Endothelial cell of hepatic sinusoid (primary cell): ENCODE results near the gene NKIRAS2.

Experiments
- in situ Hi-C: cut with HindIII; loops from 2 replicates; pipeline ENCODE4 v1.10.0; 2017; ENCODE audit warnings: low sequenced_read_pairs

The NKIRAS2 gene

DNA sequence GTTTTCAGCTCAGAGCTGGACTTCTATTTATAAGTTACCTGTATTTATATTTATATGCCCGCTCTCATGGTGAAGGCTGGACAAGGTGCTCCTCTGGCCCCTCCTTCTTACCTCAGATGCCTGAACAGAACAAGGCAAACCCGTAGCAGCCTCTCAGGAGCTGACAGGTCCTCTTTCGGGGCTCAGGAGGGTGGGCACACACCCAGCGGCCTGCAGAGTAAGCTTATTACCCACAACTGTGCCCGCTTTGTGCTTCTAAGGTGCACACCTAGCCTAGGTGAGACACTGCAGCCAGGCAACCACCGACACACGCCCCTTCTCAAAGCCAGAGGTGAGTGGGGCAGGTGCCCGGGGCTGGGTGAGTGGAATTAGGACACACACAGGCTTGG lies 5.3 kb downstream of the NKIRAS2 start:
- in situ Hi-C loops: loop anchor here (5.0 kb wide), 1 partner anchor 68 kb away; no protein-coding TSS in a partner anchor

DNA sequence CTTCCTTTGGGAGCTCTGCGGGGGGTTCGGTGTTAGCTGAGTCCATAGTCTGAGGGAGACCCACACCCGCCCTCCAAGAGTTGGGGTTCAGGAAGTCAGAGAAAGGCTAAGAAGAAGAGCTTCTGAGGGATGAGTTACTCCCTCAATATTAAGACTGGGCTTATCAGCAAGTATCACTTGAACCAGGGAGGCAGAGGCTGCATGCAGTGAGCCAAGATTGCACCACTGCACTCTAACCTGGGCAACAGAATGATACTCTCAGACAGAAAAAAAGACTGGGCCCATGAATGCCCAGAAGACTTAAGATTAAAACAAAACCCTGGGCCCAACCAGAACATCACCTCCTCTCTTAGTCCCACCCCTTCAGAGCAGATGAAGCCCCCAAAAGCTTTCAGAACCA lies 6.0 kb downstream of the NKIRAS2 start:
- in situ Hi-C loops: loop anchor here (5.0 kb wide), 1 partner anchor 69 kb away; no protein-coding TSS in a partner anchor

DNA sequence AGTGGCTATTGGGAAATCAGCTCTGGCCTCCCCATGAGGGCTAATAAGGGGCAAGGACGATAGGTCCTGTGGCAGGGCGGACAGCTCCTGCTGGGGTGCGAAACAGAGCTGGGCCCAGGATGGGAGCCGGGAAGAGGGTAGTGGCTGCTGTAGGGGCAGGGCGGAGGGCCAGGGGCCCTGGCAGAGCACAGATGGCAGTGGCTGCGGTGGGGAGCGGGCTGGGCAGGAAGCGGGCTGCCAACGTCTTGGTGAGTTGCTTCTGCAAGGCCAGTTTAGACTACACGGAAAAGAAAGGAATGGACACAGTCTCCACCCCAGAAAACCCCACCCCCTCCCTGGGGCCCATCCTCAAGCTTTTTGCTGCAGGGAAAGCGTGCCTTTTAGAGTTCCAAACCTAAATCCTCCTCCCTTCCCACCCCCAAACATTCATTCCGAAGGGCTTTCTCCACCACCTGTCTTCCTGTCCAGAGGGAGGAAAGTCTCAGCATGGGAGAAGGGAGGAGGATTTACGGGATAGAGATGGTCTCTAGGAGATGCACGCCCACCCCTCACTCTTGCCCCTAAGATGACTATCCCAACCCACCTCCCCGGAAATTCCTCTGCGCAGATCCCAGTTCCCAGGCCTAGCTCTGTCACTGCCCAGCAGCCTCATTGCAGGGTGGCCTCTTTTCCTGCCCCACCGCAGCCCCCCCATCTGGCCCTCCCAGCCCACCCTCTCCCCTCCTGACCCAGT lies 7.1 kb downstream of the NKIRAS2 start:
- in situ Hi-C loops: loop anchor here (5.0 kb wide), 1 partner anchor 70 kb away; no protein-coding TSS in a partner anchor

DNA sequence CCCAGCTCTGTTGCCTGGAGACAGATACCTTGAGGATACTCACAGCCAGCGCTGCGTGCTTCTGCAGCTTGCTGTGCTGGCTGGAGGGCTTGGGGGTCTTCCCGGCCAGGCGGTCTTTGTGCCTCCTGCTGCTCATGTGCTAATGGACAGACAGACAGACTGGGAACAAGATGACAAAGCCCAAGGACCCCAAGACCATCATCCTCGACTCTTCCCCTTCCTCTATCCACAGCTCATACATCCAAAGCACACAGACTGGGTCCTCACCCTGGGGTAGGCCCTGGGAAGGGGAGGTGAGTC lies 7.7 kb downstream of the NKIRAS2 start:
- in situ Hi-C loops: loop anchor here (5.0 kb wide), 1 partner anchor 70 kb away; no protein-coding TSS in a partner anchor

DNA sequence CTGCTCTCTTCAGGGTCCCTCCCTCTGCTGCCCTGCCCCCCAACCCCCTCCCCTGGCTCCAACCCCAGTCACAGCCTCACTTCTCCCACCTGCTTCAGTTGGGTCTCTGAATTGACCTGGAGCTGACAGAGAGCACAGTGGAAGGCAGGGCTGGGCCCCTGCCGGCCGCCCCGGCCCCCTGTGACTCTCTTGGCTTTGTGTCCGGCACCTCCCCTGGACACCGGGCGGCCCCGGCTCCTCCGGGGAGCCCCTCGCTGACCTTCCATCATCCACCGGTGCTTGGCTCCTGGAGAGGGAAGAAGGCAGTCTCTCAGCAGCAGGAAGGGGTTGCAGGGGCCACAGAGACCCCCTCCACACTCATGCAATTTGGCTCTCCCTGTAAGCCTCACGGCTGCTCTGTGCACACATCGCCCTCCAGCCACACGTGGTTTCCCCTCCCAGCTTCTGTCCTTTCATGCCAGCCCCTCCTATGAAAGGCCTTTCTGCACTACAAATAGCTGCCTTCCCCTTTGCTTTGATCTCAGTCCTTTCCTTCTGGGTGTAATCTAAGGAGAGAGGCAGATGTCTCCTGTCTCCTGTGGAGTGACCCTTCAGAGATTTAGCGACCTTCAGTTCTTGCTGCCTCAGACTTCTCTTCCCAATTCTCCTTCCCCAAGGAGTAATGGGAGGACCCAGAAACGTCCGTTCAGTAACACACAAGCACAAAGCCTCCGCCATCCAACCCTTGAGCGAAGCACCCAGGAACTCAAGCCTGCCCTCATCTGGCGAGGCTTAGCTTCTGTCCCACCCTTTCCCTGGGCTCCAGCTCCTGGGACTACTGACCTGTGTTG lies 8.3 kb downstream of the NKIRAS2 start:
- in situ Hi-C loops: loop anchor here (5.0 kb wide), 1 partner anchor 71 kb away; no protein-coding TSS in a partner anchor

DNA sequence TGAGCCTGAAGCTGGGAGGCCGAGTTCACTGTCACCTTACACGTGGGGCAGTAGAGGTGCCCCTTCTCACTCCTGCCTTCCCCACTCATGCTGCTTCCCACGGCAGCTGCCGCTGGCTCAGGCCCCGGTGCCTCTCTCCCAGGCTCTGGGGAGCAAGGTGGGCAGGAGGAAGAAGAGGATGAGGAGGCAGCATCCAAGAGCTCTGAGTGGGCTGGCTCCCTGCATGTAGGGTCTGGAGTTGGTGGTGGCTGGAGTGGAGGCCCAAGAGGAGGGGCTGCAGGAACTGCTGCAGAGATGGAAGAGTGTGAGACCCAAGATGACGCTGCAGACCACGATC lies 8.9 kb downstream of the NKIRAS2 start:
- in situ Hi-C loops: loop anchor here (5.0 kb wide), 1 partner anchor 71 kb away; no protein-coding TSS in a partner anchor

DNA sequence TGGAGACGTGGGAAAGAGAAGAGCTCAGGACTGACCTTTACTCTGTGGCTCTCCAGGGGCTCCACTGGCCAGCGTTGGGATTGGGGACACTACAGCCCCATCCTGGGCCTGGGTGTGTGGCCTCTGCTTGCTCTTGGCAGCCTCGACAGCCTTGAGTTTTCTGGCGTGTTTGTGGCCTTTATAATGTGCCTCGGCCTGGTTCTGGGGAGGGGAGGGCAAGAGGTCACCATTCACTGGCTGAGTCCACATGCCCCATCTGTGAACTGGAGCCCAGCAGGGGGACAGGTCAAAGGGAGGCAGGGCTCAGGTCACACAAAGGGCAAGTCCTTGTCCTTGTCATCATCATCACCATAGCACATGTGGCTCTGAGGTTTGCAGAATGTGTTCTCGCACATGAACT lies 11.7 kb downstream of the NKIRAS2 start:
- in situ Hi-C loops: no loop called here

DNA sequence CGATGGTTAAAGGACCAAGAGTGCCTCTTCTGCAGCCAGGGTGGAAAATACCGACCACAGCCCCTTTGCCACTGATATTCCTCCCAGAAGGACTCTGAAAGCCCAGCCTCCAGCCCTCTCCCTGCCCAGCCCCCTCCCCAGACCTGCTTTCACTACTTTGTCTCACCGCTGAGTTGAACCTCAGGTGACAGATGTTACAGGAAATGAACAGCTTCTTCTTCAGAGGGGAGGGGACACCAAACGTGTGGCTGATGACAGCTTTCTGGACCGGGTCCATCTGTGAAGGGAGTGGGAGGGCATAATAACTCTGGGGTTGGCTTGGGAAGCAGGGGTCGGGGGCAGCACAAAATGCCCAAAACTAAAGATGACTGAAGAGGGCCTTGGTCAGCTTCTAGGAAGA lies 14.2 kb downstream of the NKIRAS2 start:
- in situ Hi-C loops: no loop called here

DNA sequence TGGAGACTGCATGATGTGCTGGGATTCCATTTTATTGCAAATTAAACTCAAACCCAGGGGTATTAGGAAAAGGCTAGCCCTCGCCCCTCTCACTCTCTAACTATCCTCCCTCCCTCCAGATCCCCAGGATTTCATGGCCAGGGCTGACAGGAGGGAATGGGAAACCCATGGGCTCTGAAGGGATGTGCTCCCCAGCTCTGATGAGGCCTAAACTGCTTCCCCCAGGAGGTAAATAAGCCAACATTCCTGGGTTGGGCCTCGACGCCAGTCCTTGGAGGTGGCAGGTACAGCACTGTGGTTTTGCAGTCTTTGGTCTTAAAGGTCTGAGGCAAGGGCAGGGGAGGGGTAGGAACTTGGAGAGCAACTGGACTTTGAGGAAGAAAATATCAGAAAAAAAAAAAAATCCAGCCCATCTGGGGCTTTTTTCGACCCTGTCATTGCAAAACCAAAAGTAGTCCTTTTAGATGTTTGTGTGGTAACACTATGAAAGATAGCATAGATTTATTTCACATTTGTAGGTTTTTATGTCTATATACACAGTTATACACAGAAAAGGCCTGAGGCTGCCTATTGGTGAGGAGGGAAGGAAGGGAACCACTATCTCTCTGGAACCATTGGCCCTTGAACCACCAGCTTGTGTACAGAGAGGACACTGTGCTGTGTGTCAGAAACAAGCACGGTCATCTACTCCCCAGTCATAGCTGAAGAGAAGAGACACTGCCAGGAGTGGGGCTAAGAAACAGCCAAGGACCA lies 18.5 kb downstream of the NKIRAS2 start:
- in situ Hi-C loops: loop anchor here (5.0 kb wide), 1 partner anchor 44 kb away; no protein-coding TSS in a partner anchor

DNA sequence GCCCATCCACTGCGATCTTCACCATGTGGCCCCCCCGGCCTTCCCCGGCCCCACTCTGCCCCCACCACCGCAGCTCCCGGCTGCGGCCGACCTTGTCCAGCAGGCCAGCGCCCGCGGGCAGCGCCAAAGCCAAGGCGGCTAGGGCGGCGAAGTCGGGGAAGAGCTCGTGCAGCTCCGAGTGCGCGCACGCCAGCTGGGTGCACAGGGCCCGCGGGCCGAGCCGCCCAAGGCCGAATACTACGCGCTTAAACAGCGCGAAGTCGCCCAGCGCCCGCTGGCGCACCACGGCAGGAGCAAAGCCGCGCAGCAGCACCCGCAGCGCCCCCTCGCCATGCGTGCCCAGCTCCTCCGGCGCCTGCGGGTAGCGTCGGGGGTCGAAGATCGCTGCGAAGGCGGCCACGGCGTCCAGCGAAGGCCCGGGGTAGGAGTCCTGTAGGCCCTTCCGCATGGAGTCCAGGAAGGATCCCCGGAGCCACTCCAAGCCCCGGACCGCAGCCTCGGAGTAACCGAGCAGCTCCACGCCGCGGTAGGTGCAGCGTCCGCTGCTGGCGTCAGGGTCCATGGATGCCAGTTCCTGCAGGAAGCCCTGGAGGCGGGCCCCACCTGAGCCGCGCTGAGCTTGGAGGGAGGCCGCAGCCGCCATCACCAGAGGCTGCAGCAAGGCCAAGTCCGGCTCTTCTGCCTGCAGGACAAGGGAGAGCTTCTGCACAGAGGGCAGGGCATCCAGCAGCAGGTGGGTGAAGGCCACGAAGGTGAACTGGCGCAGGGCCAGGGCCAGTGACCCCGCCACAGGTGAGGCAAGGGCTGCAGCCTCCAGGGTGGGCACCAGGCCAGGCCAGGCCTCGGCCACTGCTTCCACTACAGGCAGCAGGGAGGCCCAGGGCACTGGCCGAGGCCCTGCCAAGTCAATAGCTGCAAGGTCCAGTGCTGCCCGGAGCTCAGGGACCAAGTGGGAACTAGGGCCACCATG lies 20.2 kb downstream of the NKIRAS2 start:
- in situ Hi-C loops: loop anchor here (5.0 kb wide), 1 partner anchor 42 kb away; no protein-coding TSS in a partner anchor

DNA sequence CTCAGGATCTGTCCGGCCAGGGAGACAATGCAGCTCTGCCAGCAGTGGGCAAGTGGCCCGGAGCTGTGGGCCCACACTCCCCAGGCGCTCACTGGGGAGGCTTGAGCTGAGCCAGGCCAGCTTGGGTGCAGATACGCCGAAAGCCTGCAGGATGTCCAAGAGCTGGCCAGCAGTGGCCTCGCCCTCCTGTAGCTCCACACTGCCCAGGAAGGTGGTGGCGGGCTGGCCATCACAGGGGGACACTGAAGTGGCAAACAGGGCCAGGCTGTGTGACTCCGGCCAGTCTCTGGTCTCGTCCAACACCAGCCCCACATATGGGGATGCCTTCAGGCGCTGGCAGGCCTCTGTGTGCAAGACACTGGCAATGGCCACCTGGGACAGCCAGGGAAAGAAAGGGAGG lies 20.9 kb downstream of the NKIRAS2 start:
- in situ Hi-C loops: no loop called here

DNA sequence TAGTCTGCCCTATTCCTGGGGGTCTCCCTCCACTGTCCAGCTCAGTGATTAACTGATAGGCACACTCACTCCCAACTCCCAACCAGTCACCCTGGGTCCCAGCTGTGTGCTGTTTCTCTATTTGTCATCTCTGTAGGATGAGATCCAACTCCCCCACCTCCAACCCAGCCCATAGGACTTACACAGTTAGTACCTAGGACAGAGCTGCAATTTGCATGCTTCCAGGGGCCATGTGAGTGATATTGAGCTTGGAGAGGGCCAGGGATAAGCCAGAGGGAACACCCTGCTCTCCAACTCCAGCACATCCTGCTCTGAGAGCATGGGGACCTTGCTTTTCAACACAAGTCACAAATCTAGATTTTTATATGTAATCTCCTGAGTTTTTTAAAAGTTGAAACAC lies 21.7 kb downstream of the NKIRAS2 start:
- in situ Hi-C loops: no loop called here

DNA sequence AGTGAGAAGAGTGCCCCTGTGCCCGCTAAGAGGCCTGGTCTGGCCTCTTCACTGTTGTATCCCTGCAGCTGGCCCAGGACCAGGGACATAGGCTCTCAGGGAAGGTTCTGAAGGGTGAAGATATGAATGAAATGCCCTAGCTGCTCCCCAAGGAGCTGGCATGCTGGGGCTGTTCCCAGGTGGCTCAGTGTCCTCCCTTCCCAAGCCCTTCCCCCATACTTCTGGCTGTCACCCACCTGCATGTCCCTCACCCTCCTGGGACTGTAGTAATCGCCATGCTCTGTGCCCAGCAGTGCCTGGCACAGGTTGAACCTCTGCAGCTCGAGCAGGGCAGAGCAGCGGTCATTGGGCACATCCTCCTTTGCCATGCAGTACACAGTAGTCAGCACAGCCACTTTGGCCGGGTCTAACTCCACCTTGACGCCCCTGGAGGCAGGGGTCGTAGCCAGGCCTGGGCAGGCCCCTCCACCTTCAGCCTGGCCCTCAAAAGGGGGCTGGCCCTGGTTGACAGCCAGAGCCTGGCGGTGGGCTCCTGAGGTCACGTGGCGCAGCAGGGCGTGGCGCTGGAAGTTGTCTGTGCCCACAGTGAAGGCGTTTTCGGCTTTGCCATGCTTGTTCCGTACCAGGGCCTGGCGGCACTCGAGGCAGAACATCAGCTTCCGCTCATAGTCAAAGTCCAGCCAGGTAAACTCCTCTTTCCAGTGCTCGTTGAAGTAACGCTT lies 22.9 kb downstream of the NKIRAS2 start:
- in situ Hi-C loops: no loop called here

DNA sequence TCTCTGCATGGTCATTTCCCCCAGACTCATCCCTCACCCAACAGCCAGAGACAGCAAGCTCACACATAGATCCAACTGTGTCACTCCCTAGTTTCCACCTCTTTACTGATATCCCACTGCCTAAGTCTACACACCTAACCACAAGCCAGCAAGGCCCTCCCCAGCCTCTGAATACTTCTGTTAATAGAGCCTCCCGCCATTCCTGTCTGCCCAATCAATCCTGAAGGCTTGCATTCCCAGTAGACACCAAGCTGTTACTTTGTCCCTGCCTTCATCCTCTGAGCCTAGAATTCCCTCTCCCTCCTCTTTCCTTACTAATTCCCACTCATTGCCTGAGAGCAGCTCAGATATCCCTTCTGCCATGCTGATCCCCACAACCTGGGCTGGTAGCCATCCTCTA lies 25.8 kb downstream of the NKIRAS2 start:
- in situ Hi-C loops: no loop called here

DNA sequence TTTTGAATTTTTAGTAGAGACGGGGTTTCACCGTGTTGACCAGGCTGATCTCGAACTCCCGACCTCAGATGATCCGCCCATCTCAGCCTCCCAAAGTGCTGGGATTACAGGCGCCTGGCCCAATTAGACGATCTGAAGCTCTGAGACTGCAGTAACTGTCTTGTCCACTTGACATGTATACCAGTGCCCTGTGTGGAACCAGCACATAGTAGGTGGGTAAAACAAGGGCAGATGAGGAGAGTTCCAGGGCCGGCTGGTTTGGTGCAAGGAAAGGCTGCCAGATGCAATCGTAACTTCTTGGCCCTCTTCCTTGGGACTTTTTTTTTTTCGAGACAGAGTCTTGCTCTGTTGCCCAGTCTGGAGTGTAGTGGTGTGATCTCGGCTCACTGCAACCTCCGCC lies 27.5 kb downstream of the NKIRAS2 start:
- in situ Hi-C loops: no loop called here

DNA sequence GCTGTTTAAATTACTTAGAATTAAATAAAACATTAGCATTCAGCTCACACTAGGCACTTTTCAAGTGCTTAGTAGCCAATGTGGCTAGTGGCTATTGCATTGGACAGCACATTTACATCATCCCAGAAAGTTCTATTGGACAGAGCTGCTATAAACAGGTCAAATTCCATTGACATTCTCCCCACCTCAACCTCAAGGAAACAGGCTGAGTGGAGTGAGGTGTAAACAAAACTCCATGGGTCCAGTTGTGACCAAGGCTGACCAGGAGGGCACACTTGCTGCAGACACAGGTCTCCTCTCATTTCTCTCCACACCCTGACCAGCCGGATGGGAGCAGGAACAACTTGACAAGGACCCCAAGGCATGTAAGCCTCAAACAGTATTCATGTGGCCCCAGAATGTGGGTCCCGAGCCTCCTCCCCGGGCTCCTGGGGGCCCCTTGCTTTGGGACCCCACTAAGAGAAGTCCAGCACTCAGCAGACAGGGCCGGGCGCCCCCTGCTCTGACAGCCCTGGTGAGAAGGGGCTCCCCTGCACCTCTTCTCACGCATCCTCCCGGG lies 30.0 kb downstream of the NKIRAS2 start:
- in situ Hi-C loops: no loop called here

DNA sequence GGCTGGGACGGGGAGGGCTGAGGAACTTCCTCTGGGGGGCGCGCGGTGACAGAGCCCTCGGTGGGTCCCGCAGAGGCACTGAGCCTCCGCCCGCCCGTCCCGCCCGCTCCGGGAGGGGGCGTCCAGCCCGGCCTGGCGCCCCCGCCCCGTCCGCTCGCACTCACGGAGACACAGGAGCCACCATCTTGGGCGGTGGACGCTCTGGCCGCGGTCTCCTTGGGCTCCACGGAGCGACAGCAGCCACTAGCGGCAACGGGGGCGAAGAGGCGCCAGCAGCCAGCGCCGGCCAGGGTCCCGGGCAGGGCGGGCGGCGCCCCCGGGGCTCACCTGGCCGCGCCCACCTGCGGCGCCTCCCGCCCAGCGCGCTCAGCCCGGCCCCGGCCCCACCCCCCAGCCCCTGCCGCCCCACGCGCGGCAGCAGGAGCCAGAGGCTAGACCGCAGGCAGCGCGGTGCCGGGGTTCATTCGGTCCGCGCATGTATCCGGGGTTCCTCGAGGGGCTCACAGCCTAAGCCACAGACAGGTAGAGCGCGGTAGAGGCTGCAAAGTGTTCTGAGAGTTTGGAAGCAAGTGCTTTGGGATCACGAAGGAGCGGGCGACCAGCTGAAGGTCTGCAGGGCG lies 30.6 kb downstream of the NKIRAS2 start, which contains the start of gene C17orf113:
Gene C17orf113, minus strand, starts transcription at position 209 of the 620 bp plus-strand sequence. CDS start 7,225 bp downstream, outside the sequence.
- in situ Hi-C loops: no loop called here

DNA sequence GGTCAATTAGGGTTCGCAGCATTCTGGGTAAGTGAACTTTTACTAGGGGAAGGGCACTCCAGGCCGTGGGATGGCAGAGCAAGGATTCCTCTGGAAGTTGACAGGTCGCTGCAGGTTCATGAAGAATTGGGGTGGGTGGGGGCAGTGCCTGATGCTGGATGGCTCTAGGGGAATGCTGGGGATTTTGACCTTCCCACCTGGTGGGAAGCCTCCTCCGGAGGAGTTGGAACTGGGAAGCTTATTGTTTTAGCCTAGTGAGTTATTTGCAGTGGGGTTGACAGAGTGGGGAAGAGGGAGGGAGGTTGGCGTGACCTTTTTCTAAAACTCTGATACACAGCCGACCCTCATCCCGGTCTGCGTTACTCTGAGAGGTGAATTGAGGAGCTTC lies 31.1 kb downstream of the NKIRAS2 start:
- in situ Hi-C loops: no loop called here

DNA sequence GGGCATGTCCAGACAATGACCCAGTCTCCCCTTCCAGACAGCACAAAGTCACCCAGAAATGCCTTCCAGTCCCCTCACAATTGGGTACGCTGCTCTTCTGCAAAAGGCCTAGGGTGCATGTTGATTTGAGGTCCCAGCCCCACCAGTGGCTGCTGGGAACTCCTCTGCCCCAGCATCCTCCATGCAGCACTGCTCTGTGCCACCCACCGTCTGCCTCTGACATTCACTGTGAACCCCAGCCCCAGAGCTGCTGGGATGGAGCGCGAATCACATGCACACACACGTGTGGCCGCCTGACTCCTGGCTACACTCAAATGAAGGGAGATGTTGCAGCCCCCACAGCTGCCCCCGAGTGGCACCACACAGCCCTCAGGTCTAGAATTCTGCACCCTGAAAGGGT lies 31.8 kb downstream of the NKIRAS2 start:
- in situ Hi-C loops: no loop called here
